HEK293 (cell line): ENCODE data around the gene TACC2.

Source experiments
- CTCF ChIA-PET: fragments of 350-600 bp; formaldehyde crosslinking; extraction: SDS; loops from one replicate; lab custom pipeline; 2021; ENCODE audit warnings: antibody characterized with exemption; lab: Yijun Ruan, JAX
- POLR2A ChIA-PET: fragments of 300-600 bp; formaldehyde crosslinking; extraction: SDS; loops from one replicate; lab custom pipeline; 2020; ENCODE audit warnings: antibody characterized with exemption, inconsistent platforms; lab: Yijun Ruan, JAX
- H3K27ac ChIP-seq: fragments of 200-500 bp; sonication (Bioruptor generic); 2 replicates; pipeline ENCODE4 v1.5.1; 2014; ENCODE audit warnings: low read depth, low read length, control low read depth, inconsistent platforms; ENCODE audit errors: extremely low read depth
- H3K36me3 ChIP-seq, 2 experiments: fragments of 200-500 bp in 1 of 2; sonication (Bioruptor generic) in 1 of 2; 1 replicate in 1 of 2; 2 replicates in 1 of 2; pipeline ENCODE4 v1.5.1; 2014 to 2017; ENCODE audit warnings: inconsistent platforms in 2 of 2, low read length in 2 of 2; ENCODE audit not compliant: control insufficient read depth in 2 of 2, insufficient read depth in 1 of 2
- H3K4me1 ChIP-seq: fragments of 200-500 bp; sonication (Bioruptor generic); 2 replicates; pipeline ENCODE4 v1.5.1; 2014; ENCODE audit warnings: mild to moderate bottlenecking, low read length, inconsistent platforms; ENCODE audit not compliant: control insufficient read depth, insufficient read depth
- H3K4me3 ChIP-seq: 2 replicates; pipeline ENCODE4 v1.5.1; 2011; ENCODE audit warnings: low read depth, mild to moderate bottlenecking, control low read depth, low read length, moderate library complexity
- H3K9me3 ChIP-seq: fragments of 200-500 bp; sonication (Bioruptor generic); 2 replicates; pipeline ENCODE4 v1.5.1; 2014; ENCODE audit warnings: low read depth, low read length, inconsistent platforms; ENCODE audit not compliant: control insufficient read depth, insufficient read depth
- FEZF1 ChIP-seq: fragments of 450-650 bp; formaldehyde crosslinking; IDR thresholded peaks from 2 replicates; pipeline ENCODE4 v1.5.1; 2016; ENCODE audit warnings: missing biosample characterization, missing genetic modification characterization
- GFI1B ChIP-seq: fragments of 450-650 bp; formaldehyde crosslinking; IDR thresholded peaks from 2 replicates; pipeline ENCODE4 v1.5.1; 2016; ENCODE audit warnings: missing biosample characterization, missing genetic modification characterization
- IKZF3 ChIP-seq: fragments of 450-650 bp; IDR thresholded peaks from 2 replicates; pipeline ENCODE4 v1.5.0; 2018; ENCODE audit warnings: missing biosample characterization, mild to moderate bottlenecking, missing genetic modification characterization, moderate library complexity
- KLF10 ChIP-seq: fragments of 450-650 bp; IDR thresholded peaks from 2 replicates; pipeline ENCODE4 v1.5.1; 2018; ENCODE audit warnings: missing biosample characterization, mild to moderate bottlenecking, missing genetic modification characterization
- REPIN1 ChIP-seq: fragments of 450-650 bp; formaldehyde crosslinking; IDR thresholded peaks from 2 replicates; pipeline ENCODE4 v1.5.1; 2017; ENCODE audit warnings: missing biosample characterization, missing genetic modification characterization, low read depth
- SP2 ChIP-seq: fragments of 450-650 bp; formaldehyde crosslinking; IDR thresholded peaks from 2 replicates; pipeline ENCODE4 v1.5.1; 2016; ENCODE audit warnings: missing biosample characterization, missing genetic modification characterization
- SP7 ChIP-seq: fragments of 450-650 bp; formaldehyde crosslinking; IDR thresholded peaks from 2 replicates; pipeline ENCODE4 v1.5.1; 2016; ENCODE audit warnings: missing biosample characterization, missing genetic modification characterization
- ZFHX2 ChIP-seq: fragments of 450-650 bp; formaldehyde crosslinking; conservative IDR thresholded peaks from 2 replicates; pipeline ENCODE4 v1.5.1; 2016; ENCODE audit warnings: missing biosample characterization, missing genetic modification characterization
- ZNF146 ChIP-seq: fragments of 450-650 bp; formaldehyde crosslinking; IDR thresholded peaks from 2 replicates; pipeline ENCODE4 v1.5.1; 2016; ENCODE audit warnings: missing biosample characterization, missing genetic modification characterization
- ZNF2 ChIP-seq: fragments of 450-650 bp; formaldehyde crosslinking; IDR thresholded peaks from 2 replicates; pipeline ENCODE4 v1.5.1; 2016; ENCODE audit warnings: missing biosample characterization, missing genetic modification characterization
- ZNF239 ChIP-seq: fragments of 450-650 bp; formaldehyde crosslinking; IDR thresholded peaks from 2 replicates; pipeline ENCODE4 v1.5.1; 2016; ENCODE audit warnings: missing biosample characterization, missing genetic modification characterization
- ZNF24 ChIP-seq: fragments of 450-650 bp; formaldehyde crosslinking; IDR thresholded peaks from 2 replicates; pipeline ENCODE4 v1.5.1; 2016; ENCODE audit warnings: missing biosample characterization, missing genetic modification characterization
- ZNF302 ChIP-seq: fragments of 450-650 bp; formaldehyde crosslinking; IDR thresholded peaks from 2 replicates; pipeline ENCODE4 v1.5.1; 2016; ENCODE audit warnings: missing biosample characterization, missing genetic modification characterization, low read depth
- ZNF350 ChIP-seq: fragments of 450-650 bp; formaldehyde crosslinking; IDR thresholded peaks from 2 replicates; pipeline ENCODE4 v1.5.0; 2017; ENCODE audit warnings: missing biosample characterization, mild to moderate bottlenecking, missing genetic modification characterization
- ZNF366 ChIP-seq: fragments of 450-650 bp; formaldehyde crosslinking; conservative IDR thresholded peaks from 2 replicates; pipeline ENCODE4 v1.5.1; 2016; ENCODE audit warnings: missing biosample characterization, missing genetic modification characterization
- ZNF544 ChIP-seq: fragments of 450-650 bp; formaldehyde crosslinking; IDR thresholded peaks from 2 replicates; pipeline ENCODE4 v1.5.0; 2017; ENCODE audit warnings: missing biosample characterization, missing genetic modification characterization
- ZNF843 ChIP-seq: fragments of 450-650 bp; formaldehyde crosslinking; IDR thresholded peaks from 2 replicates; pipeline ENCODE4 v1.5.1; 2016; ENCODE audit warnings: missing biosample characterization, missing genetic modification characterization
- TF ChIP-seq, protein P1 (sequence below): fragments of 450-650 bp; formaldehyde crosslinking; IDR thresholded peaks from 2 replicates; pipeline ENCODE4 v1.5.1; 2016; ENCODE audit warnings: missing biosample characterization, missing genetic modification characterization
- TF ChIP-seq, protein P2 (sequence below): fragments of 450-650 bp; formaldehyde crosslinking; IDR thresholded peaks from 2 replicates; pipeline ENCODE4 v1.5.1; 2016; ENCODE audit warnings: missing biosample characterization, missing genetic modification characterization, low read depth
- TF ChIP-seq, protein P3 (sequence below): fragments of 450-650 bp; formaldehyde crosslinking; IDR thresholded peaks from 2 replicates; pipeline ENCODE4 v1.5.1; 2016; ENCODE audit warnings: missing biosample characterization, missing genetic modification characterization
- TF ChIP-seq, protein P4 (sequence below): fragments of 450-650 bp; formaldehyde crosslinking; optimal IDR thresholded peaks from 2 replicates; pipeline ENCODE3; 2016; ENCODE audit warnings: missing biosample characterization, mild to moderate bottlenecking, missing genetic modification characterization
- TF ChIP-seq, protein P5 (sequence below): fragments of 450-650 bp; formaldehyde crosslinking; IDR thresholded peaks from 2 replicates; pipeline ENCODE4 v1.5.1; 2017; ENCODE audit warnings: missing biosample characterization, missing genetic modification characterization

The TACC2 gene

DNA sequence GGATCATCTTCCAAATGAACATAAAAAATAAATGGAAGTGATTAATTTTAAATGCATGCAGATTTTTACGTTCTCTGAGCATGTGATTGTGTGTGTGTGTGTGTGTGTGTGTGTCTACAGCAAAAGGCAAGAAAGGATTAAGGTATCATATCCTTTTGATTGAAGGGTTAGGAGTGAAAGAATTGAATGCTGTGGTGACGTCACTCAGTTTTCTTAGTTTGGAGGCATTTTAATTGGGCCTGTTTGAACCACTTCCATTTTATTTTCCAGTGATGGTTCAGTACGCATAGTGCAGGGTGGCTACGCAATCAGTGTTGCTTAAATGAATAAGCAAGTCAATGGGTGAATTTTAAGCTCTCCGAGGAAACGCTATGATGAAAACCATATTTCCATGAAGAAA lies 31.3 kb downstream of the TACC2 start:
- no peaks in the 10 kb centered on the region for H3K36me3 ChIP-seq
- H3K4me3 ChIP-seq: no peak overlapping the region
- TF ChIP-seq ZNF2 (tag by site-specific recombination) (no peak), ZNF24 (peak; percentile 41; the same call in 1 of the 2 replicates), KLF10 (tag by site-specific recombination) (no peak), REPIN1 (tag by site-specific recombination) (no peak), GFI1B (tag by site-specific recombination) (no peak), ZNF366 (tag by site-specific recombination) (no peak), FEZF1 (peak; percentile 29; the same call in 1 of the 2 replicates), ZNF843 (0 out of 2 replicates have a peak, but pooled peaks have one; percentile 23), ZNF239 (tag by site-specific recombination) (no peak), SP7 (tag by site-specific recombination) (peak; percentile 64), ZNF350 (tag by site-specific recombination) (no peak)
- TF ChIP-seq, protein P1, sequence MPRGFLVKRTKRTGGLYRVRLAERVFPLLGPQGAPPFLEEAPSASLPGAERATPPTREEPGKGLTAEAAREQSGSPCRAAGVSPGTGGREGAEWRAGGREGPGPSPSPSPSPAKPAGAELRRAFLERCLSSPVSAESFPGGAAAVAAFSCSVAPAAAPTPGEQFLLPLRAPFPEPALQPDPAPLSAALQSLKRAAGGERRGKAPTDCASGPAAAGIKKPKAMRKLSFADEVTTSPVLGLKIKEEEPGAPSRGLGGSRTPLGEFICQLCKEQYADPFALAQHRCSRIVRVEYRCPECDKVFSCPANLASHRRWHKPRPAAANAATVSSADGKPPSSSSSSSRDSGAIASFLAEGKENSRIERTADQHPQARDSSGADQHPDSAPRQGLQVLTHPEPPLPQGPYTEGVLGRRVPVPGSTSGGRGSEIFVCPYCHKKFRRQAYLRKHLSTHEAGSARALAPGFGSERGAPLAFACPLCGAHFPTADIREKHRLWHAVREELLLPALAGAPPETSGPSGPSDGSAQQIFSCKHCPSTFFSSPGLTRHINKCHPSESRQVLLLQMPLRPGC: 0 out of 2 replicates have a peak, but pooled peaks have one; percentile 35
- TF ChIP-seq, protein P2, sequence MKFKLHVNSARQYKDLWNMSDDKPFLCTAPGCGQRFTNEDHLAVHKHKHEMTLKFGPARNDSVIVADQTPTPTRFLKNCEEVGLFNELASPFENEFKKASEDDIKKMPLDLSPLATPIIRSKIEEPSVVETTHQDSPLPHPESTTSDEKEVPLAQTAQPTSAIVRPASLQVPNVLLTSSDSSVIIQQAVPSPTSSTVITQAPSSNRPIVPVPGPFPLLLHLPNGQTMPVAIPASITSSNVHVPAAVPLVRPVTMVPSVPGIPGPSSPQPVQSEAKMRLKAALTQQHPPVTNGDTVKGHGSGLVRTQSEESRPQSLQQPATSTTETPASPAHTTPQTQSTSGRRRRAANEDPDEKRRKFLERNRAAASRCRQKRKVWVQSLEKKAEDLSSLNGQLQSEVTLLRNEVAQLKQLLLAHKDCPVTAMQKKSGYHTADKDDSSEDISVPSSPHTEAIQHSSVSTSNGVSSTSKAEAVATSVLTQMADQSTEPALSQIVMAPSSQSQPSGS (tag by site-specific recombination): peak; percentile 88
- TF ChIP-seq, protein P3, sequence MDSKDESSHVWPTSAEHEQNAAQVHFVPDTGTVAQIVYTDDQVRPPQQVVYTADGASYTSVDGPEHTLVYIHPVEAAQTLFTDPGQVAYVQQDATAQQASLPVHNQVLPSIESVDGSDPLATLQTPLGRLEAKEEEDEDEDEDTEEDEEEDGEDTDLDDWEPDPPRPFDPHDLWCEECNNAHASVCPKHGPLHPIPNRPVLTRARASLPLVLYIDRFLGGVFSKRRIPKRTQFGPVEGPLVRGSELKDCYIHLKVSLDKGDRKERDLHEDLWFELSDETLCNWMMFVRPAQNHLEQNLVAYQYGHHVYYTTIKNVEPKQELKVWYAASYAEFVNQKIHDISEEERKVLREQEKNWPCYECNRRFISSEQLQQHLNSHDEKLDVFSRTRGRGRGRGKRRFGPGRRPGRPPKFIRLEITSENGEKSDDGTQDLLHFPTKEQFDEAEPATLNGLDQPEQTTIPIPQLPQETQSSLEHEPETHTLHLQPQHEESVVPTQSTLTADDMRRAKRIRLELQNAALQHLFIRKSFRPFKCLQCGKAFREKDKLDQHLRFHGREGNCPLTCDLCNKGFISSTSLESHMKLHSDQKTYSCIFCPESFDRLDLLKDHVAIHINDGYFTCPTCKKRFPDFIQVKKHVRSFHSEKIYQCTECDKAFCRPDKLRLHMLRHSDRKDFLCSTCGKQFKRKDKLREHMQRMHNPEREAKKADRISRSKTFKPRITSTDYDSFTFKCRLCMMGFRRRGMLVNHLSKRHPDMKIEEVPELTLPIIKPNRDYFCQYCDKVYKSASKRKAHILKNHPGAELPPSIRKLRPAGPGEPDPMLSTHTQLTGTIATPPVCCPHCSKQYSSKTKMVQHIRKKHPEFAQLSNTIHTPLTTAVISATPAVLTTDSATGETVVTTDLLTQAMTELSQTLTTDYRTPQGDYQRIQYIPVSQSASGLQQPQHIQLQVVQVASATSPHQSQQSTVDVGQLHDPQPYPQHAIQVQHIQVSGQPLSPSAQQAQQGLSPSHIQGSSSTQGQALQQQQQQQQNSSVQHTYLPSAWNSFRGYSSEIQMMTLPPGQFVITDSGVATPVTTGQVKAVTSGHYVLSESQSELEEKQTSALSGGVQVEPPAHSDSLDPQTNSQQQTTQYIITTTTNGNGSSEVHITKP: no peak
- CTCF ChIA-PET: interaction anchor here (0.8 to 1.3 kb wide), 2 partner anchors 31 to 36 kb away, joined by 3 to 4 read pairs; no protein-coding TSS in a partner anchor
- H3K4me1 ChIP-seq: no peaks in the 10 kb centered on the region
- H3K9me3 ChIP-seq: no peaks in the 10 kb centered on the region
- POLR2A ChIA-PET: interaction anchor here (0.5 kb wide), 1 partner anchor 52 kb away, joined by 3 read pairs; no protein-coding TSS in a partner anchor
- H3K27ac ChIP-seq: no peak overlapping the region

DNA sequence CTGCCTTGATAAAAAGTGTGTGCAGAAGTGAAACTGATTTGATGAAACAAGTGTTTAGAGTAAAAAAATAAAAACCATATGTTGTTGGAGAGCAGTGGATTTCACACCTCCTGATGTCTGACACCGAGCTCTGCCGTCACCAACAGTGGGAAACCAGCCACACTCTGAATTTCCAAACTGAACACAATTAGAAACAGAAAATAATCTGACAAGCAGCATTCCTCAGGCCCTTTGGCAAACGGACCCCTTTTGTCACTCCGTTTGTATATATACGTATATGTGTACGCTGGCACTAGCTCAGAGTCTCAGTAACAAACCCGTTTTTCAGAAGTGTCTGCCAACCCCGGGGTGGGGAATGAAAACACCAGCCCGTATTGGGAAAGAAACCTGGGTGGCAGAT lies 32.4 kb downstream of the TACC2 start:
- Histone ChIP-seq H3K27ac (no peak overlapping the region), H3K4me3 (no peak overlapping the region), H3K9me3 (no peaks in the 10 kb centered on the region), H3K4me1 (no peaks in the 10 kb centered on the region), H3K36me3 (no peaks in the 10 kb centered on the region)
- TF ChIP-seq KLF10 (tag by site-specific recombination) (no peak), SP7 (tag by site-specific recombination) (no peak), IKZF3 (no peak), ZNF302 (tag by site-specific recombination) (no peak), REPIN1 (tag by site-specific recombination) (no peak), ZNF146 (tag by site-specific recombination) (no peak), SP2 (tag by site-specific recombination) (no peak), ZNF2 (tag by site-specific recombination) (no peak), ZFHX2 (no peak), ZNF544 (tag by site-specific recombination) (no peak)
- TF ChIP-seq, protein P4, sequence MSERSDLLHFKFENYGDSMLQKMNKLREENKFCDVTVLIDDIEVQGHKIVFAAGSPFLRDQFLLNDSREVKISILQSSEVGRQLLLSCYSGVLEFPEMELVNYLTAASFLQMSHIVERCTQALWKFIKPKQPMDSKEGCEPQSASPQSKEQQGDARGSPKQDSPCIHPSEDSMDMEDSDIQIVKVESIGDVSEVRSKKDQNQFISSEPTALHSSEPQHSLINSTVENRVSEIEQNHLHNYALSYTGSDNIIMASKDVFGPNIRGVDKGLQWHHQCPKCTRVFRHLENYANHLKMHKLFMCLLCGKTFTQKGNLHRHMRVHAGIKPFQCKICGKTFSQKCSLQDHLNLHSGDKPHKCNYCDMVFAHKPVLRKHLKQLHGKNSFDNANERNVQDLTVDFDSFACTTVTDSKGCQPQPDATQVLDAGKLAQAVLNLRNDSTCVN: no peak
- TF ChIP-seq, protein P5, sequence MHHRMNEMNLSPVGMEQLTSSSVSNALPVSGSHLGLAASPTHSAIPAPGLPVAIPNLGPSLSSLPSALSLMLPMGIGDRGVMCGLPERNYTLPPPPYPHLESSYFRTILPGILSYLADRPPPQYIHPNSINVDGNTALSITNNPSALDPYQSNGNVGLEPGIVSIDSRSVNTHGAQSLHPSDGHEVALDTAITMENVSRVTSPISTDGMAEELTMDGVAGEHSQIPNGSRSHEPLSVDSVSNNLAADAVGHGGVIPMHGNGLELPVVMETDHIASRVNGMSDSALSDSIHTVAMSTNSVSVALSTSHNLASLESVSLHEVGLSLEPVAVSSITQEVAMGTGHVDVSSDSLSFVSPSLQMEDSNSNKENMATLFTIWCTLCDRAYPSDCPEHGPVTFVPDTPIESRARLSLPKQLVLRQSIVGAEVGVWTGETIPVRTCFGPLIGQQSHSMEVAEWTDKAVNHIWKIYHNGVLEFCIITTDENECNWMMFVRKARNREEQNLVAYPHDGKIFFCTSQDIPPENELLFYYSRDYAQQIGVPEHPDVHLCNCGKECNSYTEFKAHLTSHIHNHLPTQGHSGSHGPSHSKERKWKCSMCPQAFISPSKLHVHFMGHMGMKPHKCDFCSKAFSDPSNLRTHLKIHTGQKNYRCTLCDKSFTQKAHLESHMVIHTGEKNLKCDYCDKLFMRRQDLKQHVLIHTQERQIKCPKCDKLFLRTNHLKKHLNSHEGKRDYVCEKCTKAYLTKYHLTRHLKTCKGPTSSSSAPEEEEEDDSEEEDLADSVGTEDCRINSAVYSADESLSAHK (tag by site-specific recombination): no peak
- POLR2A ChIA-PET: no interaction called here
- CTCF ChIA-PET: interaction anchor here (0.6 to 1.1 kb wide), 2 partner anchors 33 to 47 kb away, joined by 3 read pairs; no protein-coding TSS in a partner anchor
